Stimulated activated memory B cell treated with anti-CD40 and anti-IgM and Interleukin-4, amounts not matched to agents 10 μg/mL and 1 μg/mL and 100 μg/mL, for 72 hours (primary cell): ENCODE results near the gene COL15A1.
A peak's percentile ranks its signal among the peaks of the same experiment; 100 is the strongest.
"Not testable (repeated sequence)": the region's sequence is repeated elsewhere in the genome, so short reads cannot be mapped to it uniquely, and the experiment has no call there.

Source experiments
- ATAC-seq: fragments of 150-1000 bp; cut with Tn5 transposase; 2 replicates; pipeline ENCODE4 v1.10.0; 2021
- H3K27ac Mint-ChIP-seq: one replicate; pipeline ENCODE4 v1.8.0; 2022; ENCODE audit warnings: mild to moderate bottlenecking, mixed read lengths
- H3K27me3 Mint-ChIP-seq: one replicate; pipeline ENCODE4 v1.8.0; 2022; ENCODE audit warnings: mixed read lengths
- H3K36me3 Mint-ChIP-seq: one replicate; pipeline ENCODE4 v1.8.0; 2022; ENCODE audit warnings: mixed read lengths
- H3K4me1 Mint-ChIP-seq: one replicate; pipeline ENCODE4 v1.8.0; 2022; ENCODE audit warnings: mixed read lengths
- H3K4me3 Mint-ChIP-seq: one replicate; pipeline ENCODE4 v1.8.0; 2022; ENCODE audit warnings: mild to moderate bottlenecking, moderate library complexity, mixed read lengths
- H3K9me3 Mint-ChIP-seq: one replicate; pipeline ENCODE4 v1.8.0; 2022; ENCODE audit warnings: mixed read lengths

COL15A1 gene

GRCh38 chr9:98998441-98999151 is 54.9 kb downstream of the COL15A1 start:
- Mint-ChIP-seq H3K36me3 (no peaks in the 10 kb centered on the region), H3K27me3 (peaks cover 11% of the 10 kb centered on the region), H3K4me3 (no peak overlapping the region), H3K4me1 (peaks cover 40% of the 10 kb centered on the region), H3K27ac (no peak overlapping the region), H3K9me3 (no peaks in the 10 kb centered on the region)
- peak; percentile 64 for ATAC-seq

- Mint-ChIP-seq H3K27ac (no peak overlapping the region), H3K27me3 (peaks cover 11% of the 10 kb centered on the region), H3K36me3 (no peaks in the 10 kb centered on the region), H3K9me3 (no peaks in the 10 kb centered on the region), H3K4me1 (peaks cover 34% of the 10 kb centered on the region), H3K4me3 (no peak overlapping the region)
- ATAC-seq = no peak
Observed at GRCh38 chr9:98999152-98999525, 55.4 kb downstream of the COL15A1 start.

- Mint-ChIP-seq H3K27me3 (peaks cover 11% of the 10 kb centered on the region), H3K4me3 (no peak overlapping the region), H3K9me3 (no peaks in the 10 kb centered on the region), H3K27ac (peak overlapping the region; percentile 34), H3K4me1 (peaks cover 24% of the 10 kb centered on the region), H3K36me3 (no peaks in the 10 kb centered on the region)
- peak; percentile 55 for ATAC-seq
Observed at GRCh38 chr9:99000476-99001395, 57.0 kb downstream of the COL15A1 start.

GRCh38 chr9:99001892-99002291 is 58.2 kb downstream of the COL15A1 start:
- Mint-ChIP-seq H3K4me1 (peaks cover 24% of the 10 kb centered on the region), H3K27ac (peak overlapping the region; percentile 34), H3K36me3 (no peaks in the 10 kb centered on the region), H3K4me3 (no peak overlapping the region), H3K27me3 (peaks cover 11% of the 10 kb centered on the region), H3K9me3 (no peaks in the 10 kb centered on the region)
- no peak for ATAC-seq

GRCh38 chr9:99002706-99003105 is 59.0 kb downstream of the COL15A1 start:
- Mint-ChIP-seq H3K4me1 (peaks cover 24% of the 10 kb centered on the region), H3K4me3 (no peak overlapping the region), H3K9me3 (no peaks in the 10 kb centered on the region), H3K27ac (no peak overlapping the region), H3K36me3 (no peaks in the 10 kb centered on the region), H3K27me3 (peaks cover 11% of the 10 kb centered on the region)
- ATAC-seq = no peak

GRCh38 chr9:99003308-99003707 is 59.6 kb downstream of the COL15A1 start:
- Mint-ChIP-seq H3K27ac (no peak overlapping the region), H3K4me1 (peaks cover 22% of the 10 kb centered on the region), H3K4me3 (no peak overlapping the region), H3K36me3 (no peaks in the 10 kb centered on the region), H3K27me3 (peaks cover 5% of the 10 kb centered on the region), H3K9me3 (no peaks in the 10 kb centered on the region)
- no peak for ATAC-seq

- H3K9me3 Mint-ChIP-seq = no peaks in the 10 kb centered on the region
- H3K4me3 Mint-ChIP-seq = no peak overlapping the region
- H3K27ac Mint-ChIP-seq = peak overlapping the region; percentile 10
- no peak for ATAC-seq
- H3K4me1 Mint-ChIP-seq = peaks cover 14% of the 10 kb centered on the region
- H3K36me3 Mint-ChIP-seq = no peaks in the 10 kb centered on the region
- no peaks in the 10 kb centered on the region for H3K27me3 Mint-ChIP-seq
Observed at GRCh38 chr9:99004115-99004514, 60.4 kb downstream of the COL15A1 start.

GRCh38 chr9:99004717-99005460 is 61.2 kb downstream of the COL15A1 start:
- peak; percentile 16 for ATAC-seq
- H3K4me1 Mint-ChIP-seq = peaks cover 10% of the 10 kb centered on the region
- no peaks in the 10 kb centered on the region for H3K36me3 Mint-ChIP-seq
- H3K9me3 Mint-ChIP-seq = peaks cover under 1% of the 10 kb centered on the region
- H3K27me3 Mint-ChIP-seq = no peaks in the 10 kb centered on the region
- H3K4me3 Mint-ChIP-seq = no peak overlapping the region
- H3K27ac Mint-ChIP-seq = peak overlapping the region; percentile 10

GRCh38 chr9:99005651-99006050 is 61.9 kb downstream of the COL15A1 start:
- peaks cover 5% of the 10 kb centered on the region for H3K9me3 Mint-ChIP-seq

GRCh38 chr9:99006511-99006910 is 62.8 kb downstream of the COL15A1 start:
- Mint-ChIP-seq H3K27me3 (no peaks in the 10 kb centered on the region), H3K4me3 (no peak overlapping the region), H3K36me3 (no peaks in the 10 kb centered on the region), H3K4me1 (peaks cover 1% of the 10 kb centered on the region), H3K27ac (no peak overlapping the region), H3K9me3 (peaks cover 5% of the 10 kb centered on the region)
- no peak for ATAC-seq

More at GRCh38 chr9:99005651-99006050, 61.9 kb downstream of the COL15A1 start:
- Mint-ChIP-seq H3K4me3 (no peak overlapping the region), H3K27ac (no peak overlapping the region), H3K36me3 (no peaks in the 10 kb centered on the region), H3K27me3 (no peaks in the 10 kb centered on the region), H3K4me1 (peaks cover 7% of the 10 kb centered on the region)
- ATAC-seq = no peak

- Mint-ChIP-seq H3K9me3 (peaks cover 5% of the 10 kb centered on the region), H3K36me3 (no peaks in the 10 kb centered on the region), H3K27me3 (no peaks in the 10 kb centered on the region), H3K4me1 (no peaks in the 10 kb centered on the region), H3K27ac (no peak overlapping the region), H3K4me3 (no peak overlapping the region)
- ATAC-seq = no peak
Observed at GRCh38 chr9:99006979-99007378, 63.3 kb downstream of the COL15A1 start.

- peaks cover 5% of the 10 kb centered on the region for H3K9me3 Mint-ChIP-seq
- no peak overlapping the region for H3K27ac Mint-ChIP-seq
- H3K4me3 Mint-ChIP-seq = no peak overlapping the region
- peaks cover 1% of the 10 kb centered on the region for H3K4me1 Mint-ChIP-seq
- no peaks in the 10 kb centered on the region for H3K27me3 Mint-ChIP-seq
- ATAC-seq = no peak
- no peaks in the 10 kb centered on the region for H3K36me3 Mint-ChIP-seq
Observed at GRCh38 chr9:99008203-99008602, 64.5 kb downstream of the COL15A1 start.

- not testable (repeated sequence) for ATAC-seq, H3K4me3 Mint-ChIP-seq, H3K27me3 Mint-ChIP-seq, H3K36me3 Mint-ChIP-seq, H3K9me3 Mint-ChIP-seq, H3K27ac Mint-ChIP-seq, H3K4me1 Mint-ChIP-seq
Observed at GRCh38 chr9:99010393-99010792, 66.7 kb downstream of the COL15A1 start.

- no peak overlapping the region for H3K27ac Mint-ChIP-seq
Observed at GRCh38 chr9:99011161-99011709, 67.5 kb downstream of the COL15A1 start.

GRCh38 chr9:99012957-99013512 is 69.3 kb downstream of the COL15A1 start:
- ATAC-seq = no peak
- Mint-ChIP-seq H3K4me1 (peaks cover 9% of the 10 kb centered on the region), H3K9me3 (peaks cover 5% of the 10 kb centered on the region), H3K27ac (no peak overlapping the region), H3K27me3 (no peaks in the 10 kb centered on the region), H3K36me3 (no peaks in the 10 kb centered on the region), H3K4me3 (no peak overlapping the region)

More at GRCh38 chr9:99011161-99011709, 67.5 kb downstream of the COL15A1 start:
- ATAC-seq = no peak
- peaks cover 9% of the 10 kb centered on the region for H3K4me1 Mint-ChIP-seq
- no peak overlapping the region for H3K4me3 Mint-ChIP-seq
- peaks cover 5% of the 10 kb centered on the region for H3K9me3 Mint-ChIP-seq
- no peaks in the 10 kb centered on the region for H3K27me3 Mint-ChIP-seq
- no peaks in the 10 kb centered on the region for H3K36me3 Mint-ChIP-seq
